PC-9 (cell line): Measurements from ENCODE around the gene SLC12A2. TPM values are rescaled to one million over a fixed set of nuclear protein-coding genes. Genes with fewer than 3 reads are reported as not detected.

ENCODE experiments used
- BruUV-seq: library from RNA; stranded (reverse); fragments of 400-500 nt; replicated peaks from 2 replicates; lab custom pipeline; 2021; lab: Mats Ljungman, UMichigan
- CTCF ChIA-PET: fragments of 300-600 bp; sonication (Branson Sonifier 250); formaldehyde crosslinking; loops from one replicate; lab custom pipeline; 2022; ENCODE audit warnings: antibody characterized with exemption; lab: Charles Lee
- POLR2A ChIA-PET: fragments of 300-600 bp; sonication (Branson Sonifier 250); formaldehyde crosslinking; loops from one replicate; lab custom pipeline; 2022; ENCODE audit warnings: antibody characterized with exemption; ENCODE audit not compliant: unreplicated experiment; lab: Charles Lee
- DNase-seq, 2 experiments: peaks; one replicate each; pipeline versions ENCODE4 v3.0.0 to v3.0.0-alpha.2; 2015 to 2022; ENCODE audit warnings: mixed read lengths in 1 of 2
- H2AFZ ChIP-seq: fragments of 200-600 bp; sonication (generic); 2 replicates; pipeline ENCODE4 v1.8.1; 2017; ENCODE audit warnings: antibody characterized with exemption
- H3F3A ChIP-seq: fragments of 200-600 bp; sonication (generic); 2 replicates; pipeline ENCODE4 v1.8.1; 2017; ENCODE audit warnings: antibody characterized with exemption, mild to moderate bottlenecking, low read depth; ENCODE audit not compliant: insufficient read depth
- H3K27ac ChIP-seq: fragments of 200-600 bp; sonication (generic); 2 replicates; pipeline ENCODE4 v1.6.1; 2016; ENCODE audit warnings: mixed run types
- H3K27me3 ChIP-seq: fragments of 200-600 bp; sonication (generic); 2 replicates; pipeline ENCODE4 v1.6.1; 2016; ENCODE audit warnings: low read depth, mixed run types; ENCODE audit not compliant: insufficient read depth
- H3K36me3 ChIP-seq: fragments of 200-600 bp; sonication (generic); 2 replicates; pipeline ENCODE4 v1.6.1; 2016; ENCODE audit warnings: low read depth, mixed run types
- H3K4me1 ChIP-seq: fragments of 200-600 bp; sonication (generic); replicated peaks from 2 replicates; pipeline ENCODE4 v1.6.1; 2016; ENCODE audit warnings: mixed run types; ENCODE audit not compliant: insufficient read depth
- H3K4me2 ChIP-seq: fragments of 200-600 bp; sonication (generic); 2 replicates; pipeline ENCODE4 v1.6.1; 2017; ENCODE audit warnings: mixed run types
- H3K4me3 ChIP-seq: fragments of 200-600 bp; sonication (generic); 2 replicates; pipeline ENCODE4 v1.6.1; 2016; ENCODE audit warnings: mixed run types
- H3K79me2 ChIP-seq: fragments of 200-600 bp; sonication (generic); 2 replicates; pipeline ENCODE4 v1.6.1; 2017; ENCODE audit warnings: low read depth, mixed run types
- H3K9me2 ChIP-seq: fragments of 200-600 bp; sonication (generic); 2 replicates; pipeline ENCODE4 v1.8.1; 2017; ENCODE audit warnings: mild to moderate bottlenecking; ENCODE audit not compliant: insufficient read depth
- H3K9me3 ChIP-seq: fragments of 200-600 bp; sonication (generic); 2 replicates; pipeline ENCODE4 v1.8.1; 2016; ENCODE audit warnings: low read depth; ENCODE audit not compliant: insufficient read depth
- H4K20me1 ChIP-seq: fragments of 200-600 bp; sonication (generic); 2 replicates; pipeline ENCODE4 v1.8.1; 2017; ENCODE audit not compliant: insufficient read depth
- EZH2 ChIP-seq: fragments of 200-600 bp; sonication (generic); IDR thresholded peaks from 2 replicates; pipeline ENCODE4 v1.8.0; 2017; ENCODE audit warnings: antibody characterized with exemption, low read depth
- intact Hi-C: fragments of 100-400 bp; cut with micrococcal nuclease; formaldehyde crosslinking; loops from one replicate; pipeline ENCODE4 v1.10.0; 2022; ENCODE audit not compliant: unreplicated experiment
- total RNA-seq: library from RNA; stranded (reverse); gene quantifications from 2 replicates; pipeline ENCODE4 v1.2.3, GENCODE V29; 2021
- TF ChIP-seq, protein P1 (sequence below): fragments of 200-600 bp; sonication (generic); conservative IDR thresholded peaks from 2 replicates; pipeline ENCODE4 v1.6.1; 2017; ENCODE audit warnings: mixed run types, antibody characterized with exemption, mild to moderate bottlenecking, moderate library complexity

The SLC12A2 gene
- total RNA-seq, 1 experiment from 2014 or later = 24.4 TPM

DNA sequence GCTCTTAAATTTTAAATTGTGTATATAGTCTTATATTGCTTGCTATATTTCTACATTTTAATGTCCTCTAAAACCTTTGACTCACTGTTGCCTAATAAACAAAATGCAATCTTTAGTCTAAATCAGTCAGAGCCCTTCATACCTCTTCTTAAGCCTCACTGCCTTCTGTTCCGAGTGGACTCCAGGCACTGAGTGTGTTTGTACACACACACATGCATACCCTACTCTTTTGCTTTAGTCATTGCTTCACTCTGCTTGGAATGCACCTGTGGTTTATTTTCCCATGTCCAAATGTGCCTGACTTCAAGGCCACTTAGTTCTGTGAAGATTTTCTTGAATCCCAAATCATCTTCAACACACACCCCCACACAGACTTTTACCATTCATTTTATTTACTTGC is 60.9 kb downstream of the SLC12A2 start:
- H3K36me3 ChIP-seq = peaks cover under 1% of the 10 kb centered on the region; the same call in 1 of the 2 replicates
- H3K79me2 ChIP-seq = no peaks in the 10 kb centered on the region
- H3K27ac ChIP-seq = no peak overlapping the region
- POLR2A ChIA-PET = no interaction called here
- H3K9me2 ChIP-seq = no peaks in the 10 kb centered on the region
- no peaks in the 10 kb centered on the region for H3K27me3 ChIP-seq
- intact Hi-C loops = no loop called here
- no TSS peak for BruUV-seq
- DNase-seq = no peak
- TF ChIP-seq, protein P1, sequence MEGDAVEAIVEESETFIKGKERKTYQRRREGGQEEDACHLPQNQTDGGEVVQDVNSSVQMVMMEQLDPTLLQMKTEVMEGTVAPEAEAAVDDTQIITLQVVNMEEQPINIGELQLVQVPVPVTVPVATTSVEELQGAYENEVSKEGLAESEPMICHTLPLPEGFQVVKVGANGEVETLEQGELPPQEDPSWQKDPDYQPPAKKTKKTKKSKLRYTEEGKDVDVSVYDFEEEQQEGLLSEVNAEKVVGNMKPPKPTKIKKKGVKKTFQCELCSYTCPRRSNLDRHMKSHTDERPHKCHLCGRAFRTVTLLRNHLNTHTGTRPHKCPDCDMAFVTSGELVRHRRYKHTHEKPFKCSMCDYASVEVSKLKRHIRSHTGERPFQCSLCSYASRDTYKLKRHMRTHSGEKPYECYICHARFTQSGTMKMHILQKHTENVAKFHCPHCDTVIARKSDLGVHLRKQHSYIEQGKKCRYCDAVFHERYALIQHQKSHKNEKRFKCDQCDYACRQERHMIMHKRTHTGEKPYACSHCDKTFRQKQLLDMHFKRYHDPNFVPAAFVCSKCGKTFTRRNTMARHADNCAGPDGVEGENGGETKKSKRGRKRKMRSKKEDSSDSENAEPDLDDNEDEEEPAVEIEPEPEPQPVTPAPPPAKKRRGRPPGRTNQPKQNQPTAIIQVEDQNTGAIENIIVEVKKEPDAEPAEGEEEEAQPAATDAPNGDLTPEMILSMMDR = no peak
- no peak for TF ChIP-seq EZH2
- no peak overlapping the region for H2AFZ ChIP-seq
- H3K4me3 ChIP-seq = no peak overlapping the region
- H3K4me1 ChIP-seq = no peaks in the 10 kb centered on the region
- H3K9me3 ChIP-seq = no peaks in the 10 kb centered on the region
- no peaks in the 10 kb centered on the region for H4K20me1 ChIP-seq
- CTCF ChIA-PET = no interaction called here
- no peak overlapping the region for H3K4me2 ChIP-seq
- no peaks in the 10 kb centered on the region; the same call in 1 of the 2 replicates for H3F3A ChIP-seq

DNA sequence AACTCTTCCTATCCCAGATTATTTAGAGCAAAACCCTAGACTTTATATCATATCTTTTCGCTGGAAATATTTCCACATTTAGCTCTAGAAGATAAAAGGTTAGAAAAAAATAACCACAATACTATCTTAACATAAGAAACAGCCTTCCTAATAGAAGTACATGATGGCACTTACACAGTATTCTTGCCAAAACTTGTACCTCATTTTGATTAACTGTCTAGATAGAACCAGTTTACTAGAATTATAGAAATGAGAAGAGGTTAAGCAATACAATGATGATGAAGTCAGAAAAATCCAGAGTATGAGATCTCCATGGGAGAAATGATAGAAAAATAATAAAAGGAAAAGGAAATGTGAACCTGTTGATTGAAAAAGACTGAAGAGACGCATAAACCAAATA is 63.1 kb downstream of the SLC12A2 start:
- Histone ChIP-seq H3K4me2 (no peak overlapping the region), H2AFZ (no peak overlapping the region), H3F3A (no peaks in the 10 kb centered on the region; the same call in 1 of the 2 replicates), H3K79me2 (no peaks in the 10 kb centered on the region), H3K9me2 (no peaks in the 10 kb centered on the region), H3K4me1 (no peaks in the 10 kb centered on the region), H3K4me3 (no peak overlapping the region), H4K20me1 (no peaks in the 10 kb centered on the region), H3K27ac (no peak overlapping the region), H3K36me3 (peaks cover 4% of the 10 kb centered on the region; the same call in 1 of the 2 replicates), H3K27me3 (no peaks in the 10 kb centered on the region), H3K9me3 (no peaks in the 10 kb centered on the region)
- intact Hi-C loops = loop anchor here (5.0 kb wide), 1 partner anchor 269 kb away; no protein-coding TSS in a partner anchor
- BruUV-seq = no TSS peak
- no peak for DNase-seq
- ChIA-PET POLR2A (no interaction called here), CTCF (interaction anchor here (0.7 kb wide), 1 partner anchor 30 kb away, joined by 4 read pairs; no protein-coding TSS in a partner anchor)
- TF ChIP-seq EZH2 = no peak
- TF ChIP-seq, protein P1 = no peak

DNA sequence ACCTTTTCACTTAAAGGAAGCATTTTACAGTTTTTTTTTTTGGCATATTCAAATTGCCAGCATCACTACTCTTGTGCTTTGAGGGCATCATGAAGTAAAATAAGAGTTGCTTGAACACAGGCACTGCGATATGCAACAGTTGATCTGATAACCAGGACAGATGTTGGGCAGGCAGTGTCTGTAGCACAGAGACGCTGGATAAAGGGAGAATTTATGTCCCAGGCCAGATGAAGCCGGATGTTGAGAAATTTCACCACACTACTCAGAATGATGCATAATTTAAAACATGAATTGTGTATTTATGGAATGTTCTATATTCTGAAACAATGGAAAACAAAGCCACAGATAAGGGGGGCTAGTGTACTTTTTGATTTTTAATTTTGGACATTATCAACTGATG is 71.4 kb downstream of the SLC12A2 start:
- H3K4me3 ChIP-seq = no peak overlapping the region
- BruUV-seq = no TSS peak

More for the DNA sequence above, 71.4 kb downstream of the SLC12A2 start:
- no peaks in the 10 kb centered on the region for H3K9me2 ChIP-seq
- no peaks in the 10 kb centered on the region for H3K4me1 ChIP-seq
- ChIA-PET POLR2A (no interaction called here), CTCF (no interaction called here)
- H4K20me1 ChIP-seq = no peaks in the 10 kb centered on the region
- H2AFZ ChIP-seq = no peak overlapping the region
- H3K27me3 ChIP-seq = no peaks in the 10 kb centered on the region
- TF ChIP-seq EZH2 = no peak
- TF ChIP-seq, protein P1 = no peak
- no peaks in the 10 kb centered on the region for H3F3A ChIP-seq
- H3K4me2 ChIP-seq = no peak overlapping the region
- intact Hi-C loops = no loop called here
- no peaks in the 10 kb centered on the region; the same call in 1 of the 2 replicates for H3K79me2 ChIP-seq
- H3K9me3 ChIP-seq = no peaks in the 10 kb centered on the region
- H3K27ac ChIP-seq = no peak overlapping the region
- peaks cover 28% of the 10 kb centered on the region for H3K36me3 ChIP-seq
- no peak for DNase-seq
